Activated T-cell treated with anti-CD3 and anti-CD28 coated beads, Interleukin-2, amount 50 U/mL, for 24 hours (primary cell): ENCODE measurements around the gene ARPC5.
"Not testable (repeated sequence)": the region's sequence is repeated elsewhere in the genome, so short reads cannot be mapped to it uniquely, and the experiment has no call there.

Source experiments
- DNase-seq: peaks from one replicate; pipeline ENCODE4 v3.0.0-alpha.2; 2020
- H3K27ac Mint-ChIP-seq: 2 replicates; pipeline ENCODE4 v1.8.0; 2020; ENCODE audit warnings: mild to moderate bottlenecking, mixed read lengths
- H3K27me3 Mint-ChIP-seq: 2 replicates; pipeline ENCODE4 v1.8.0; 2020; ENCODE audit warnings: mixed read lengths
- H3K36me3 Mint-ChIP-seq: 2 replicates; pipeline ENCODE4 v1.8.0; 2020; ENCODE audit warnings: low read depth, mixed read lengths
- H3K4me1 Mint-ChIP-seq: 2 replicates; pipeline ENCODE4 v1.8.0; 2020; ENCODE audit warnings: low read depth, mixed read lengths
- H3K4me3 Mint-ChIP-seq: 2 replicates; pipeline ENCODE4 v1.8.0; 2020; ENCODE audit warnings: mild to moderate bottlenecking, moderate library complexity, mixed read lengths
- H3K9me3 Mint-ChIP-seq: 2 replicates; pipeline ENCODE4 v1.8.0; 2020; ENCODE audit warnings: mixed read lengths

ARPC5 gene

DNA sequence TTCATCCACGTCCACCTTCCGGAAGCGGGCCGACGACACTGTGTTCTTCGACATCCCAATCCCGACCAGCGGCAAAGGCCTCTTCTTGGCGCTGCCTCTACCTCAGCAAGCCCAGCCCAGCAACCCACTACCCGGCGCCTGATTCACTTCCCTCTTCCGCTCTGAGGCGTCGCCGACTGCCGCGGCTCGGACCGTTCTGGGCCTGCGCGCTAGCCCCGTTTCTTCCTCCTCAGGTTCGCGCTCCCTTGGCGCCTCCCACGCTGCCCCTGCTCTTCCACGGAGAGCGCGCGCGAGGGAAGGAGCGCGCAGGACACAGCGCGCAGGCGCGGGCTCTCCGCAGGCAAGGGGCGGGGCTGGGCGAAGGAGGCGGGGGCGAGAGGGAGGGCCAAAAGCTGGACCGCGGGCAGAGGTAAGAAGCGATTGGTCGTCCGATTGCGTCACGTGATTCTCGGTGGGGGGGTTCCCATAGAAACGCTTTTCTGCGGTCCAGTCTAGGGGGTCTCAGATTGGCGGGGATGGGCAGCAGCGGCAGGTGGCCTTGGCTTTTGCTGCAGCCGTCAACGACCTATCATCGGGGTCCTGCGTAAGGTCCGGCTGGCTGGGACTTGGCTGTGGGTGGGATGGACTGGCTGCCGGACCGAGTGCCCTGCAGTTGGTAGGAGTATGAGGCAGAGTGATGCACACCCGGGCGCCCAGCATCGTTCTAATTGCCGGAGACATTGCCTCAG lies at the start of gene ARPC5:
ARPC5 (minus strand) TSS at position 178 of the 728 bp plus-strand sequence; CDS start at position 54, 124 bp downstream.
- Mint-ChIP-seq H3K27me3 (no peaks in the 10 kb centered on the region), H3K4me3 (peak within 1 kb of the TSS; percentile 98), H3K9me3 (no peaks in the 10 kb centered on the region), H3K36me3 (peaks cover 45% of the 10 kb centered on the region), H3K4me1 (peaks cover 38% of the 10 kb centered on the region), H3K27ac (peak within 1 kb of the TSS; percentile 100)
- DNase-seq = peak; percentile 99

DNA sequence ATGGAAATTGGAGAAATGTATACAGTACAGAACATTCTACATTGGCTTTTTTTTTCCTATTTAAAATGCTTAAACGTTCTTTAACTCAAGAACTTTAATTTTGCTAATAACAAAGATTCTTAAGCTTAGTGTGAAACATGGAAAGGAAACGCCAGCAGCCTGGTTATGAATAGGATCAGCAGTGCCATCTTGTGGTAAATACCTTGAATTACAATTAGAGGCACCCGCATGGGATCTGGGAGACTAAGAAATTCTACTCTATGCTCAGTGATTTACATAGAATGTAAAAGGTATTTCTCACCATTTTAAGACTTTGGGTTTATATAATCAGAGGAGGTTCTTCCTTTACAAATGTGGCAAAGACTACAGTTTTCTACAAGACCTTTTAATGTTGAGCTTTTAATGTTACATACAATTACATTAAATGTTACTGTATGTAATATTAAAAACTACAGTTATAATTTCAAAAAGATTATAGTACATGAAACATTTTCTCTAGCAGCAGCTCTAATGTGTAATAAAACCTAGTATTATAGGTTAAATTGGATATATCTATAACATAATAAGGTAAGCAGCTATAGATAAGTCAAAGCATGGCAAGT lies 49.6 kb upstream of the ARPC5 start:
- peaks cover 7% of the 10 kb centered on the region for H3K4me1 Mint-ChIP-seq
- H3K27ac Mint-ChIP-seq = no peak overlapping the region
- no peaks in the 10 kb centered on the region for H3K36me3 Mint-ChIP-seq
- no peaks in the 10 kb centered on the region for H3K9me3 Mint-ChIP-seq
- no peak for DNase-seq
- H3K27me3 Mint-ChIP-seq = peaks cover 8% of the 10 kb centered on the region
- H3K4me3 Mint-ChIP-seq = no peak overlapping the region

DNA sequence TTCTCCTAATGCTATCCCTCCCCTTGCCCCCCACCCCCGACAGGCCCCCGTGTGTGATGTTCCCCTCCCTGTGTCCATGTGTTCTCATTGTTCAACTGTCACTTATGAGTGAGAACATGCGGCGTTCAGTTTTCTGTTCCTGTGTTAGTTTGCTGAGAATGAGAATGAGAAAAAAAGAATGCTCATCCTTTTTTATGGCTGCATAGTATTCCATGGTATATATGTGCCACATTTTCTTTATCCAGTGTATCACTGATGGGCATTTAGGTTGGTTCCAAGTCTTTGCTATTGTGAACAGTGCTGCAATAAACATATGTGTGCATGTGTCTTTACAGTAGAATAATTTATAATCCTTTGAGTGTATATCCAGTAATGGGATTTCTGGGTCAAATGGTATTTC lies 43.8 kb upstream of the ARPC5 start:
- H3K36me3 Mint-ChIP-seq, H3K9me3 Mint-ChIP-seq, H3K27ac Mint-ChIP-seq, H3K4me3 Mint-ChIP-seq, H3K4me1 Mint-ChIP-seq, DNase-seq: not testable (repeated sequence)
- H3K27me3 Mint-ChIP-seq = peaks cover 12% of the 10 kb centered on the region

DNA sequence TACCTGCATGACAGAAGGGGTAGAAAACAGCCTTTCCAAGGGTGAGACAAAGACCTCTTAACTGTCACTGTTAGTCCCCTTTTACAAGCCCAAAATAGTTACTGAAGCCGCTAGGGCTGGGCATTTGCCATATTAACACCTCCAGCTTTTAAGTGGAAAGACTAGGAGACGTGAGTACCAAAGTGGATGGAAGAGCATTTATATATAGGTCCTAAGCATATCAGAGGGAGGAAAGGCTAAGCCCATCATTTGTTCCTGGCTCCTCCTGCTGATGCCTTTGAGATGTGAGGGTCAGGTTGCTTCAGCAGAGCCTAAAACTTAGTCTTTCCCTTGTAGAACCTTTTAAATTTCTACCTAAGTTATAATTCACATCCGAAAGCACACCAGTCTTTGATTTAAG lies 43.2 kb upstream of the ARPC5 start:
- Mint-ChIP-seq H3K9me3 (no peaks in the 10 kb centered on the region), H3K4me1 (no peaks in the 10 kb centered on the region), H3K4me3 (no peak overlapping the region), H3K27me3 (peaks cover 14% of the 10 kb centered on the region), H3K36me3 (no peaks in the 10 kb centered on the region), H3K27ac (no peak overlapping the region)
- no peak for DNase-seq

DNA sequence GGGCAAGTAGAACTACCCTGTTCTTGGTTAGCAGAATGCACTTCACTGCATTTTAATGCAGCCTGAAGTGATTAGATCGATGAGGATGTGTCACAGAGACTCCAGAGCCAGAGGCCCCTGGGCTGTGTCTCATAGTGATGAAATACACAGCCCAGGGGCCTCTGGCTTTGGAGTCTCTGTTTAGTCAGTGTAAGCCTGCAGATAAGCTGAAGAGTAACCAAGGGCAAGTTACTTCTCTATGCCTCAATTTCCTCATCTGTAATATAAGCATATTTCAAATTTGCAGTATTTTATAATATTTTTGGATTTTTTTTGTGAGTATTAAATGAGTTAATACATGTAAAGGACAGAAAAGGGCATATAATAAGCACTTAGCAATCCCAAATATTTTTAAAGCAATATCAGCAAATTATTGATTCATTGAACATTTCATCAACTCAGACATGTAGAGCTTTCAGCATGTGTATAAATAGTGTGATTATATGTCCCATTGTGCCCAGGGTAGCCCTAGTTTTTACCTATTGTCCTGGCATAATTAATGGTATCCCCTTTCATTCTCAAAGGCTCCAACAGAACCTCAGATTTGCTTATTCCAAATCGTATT lies 41.1 kb upstream of the ARPC5 start:
- Mint-ChIP-seq H3K9me3 (no peaks in the 10 kb centered on the region), H3K27me3 (peaks cover 14% of the 10 kb centered on the region), H3K36me3 (no peaks in the 10 kb centered on the region), H3K4me1 (no peaks in the 10 kb centered on the region), H3K4me3 (no peak overlapping the region), H3K27ac (no peak overlapping the region)
- no peak for DNase-seq

DNA sequence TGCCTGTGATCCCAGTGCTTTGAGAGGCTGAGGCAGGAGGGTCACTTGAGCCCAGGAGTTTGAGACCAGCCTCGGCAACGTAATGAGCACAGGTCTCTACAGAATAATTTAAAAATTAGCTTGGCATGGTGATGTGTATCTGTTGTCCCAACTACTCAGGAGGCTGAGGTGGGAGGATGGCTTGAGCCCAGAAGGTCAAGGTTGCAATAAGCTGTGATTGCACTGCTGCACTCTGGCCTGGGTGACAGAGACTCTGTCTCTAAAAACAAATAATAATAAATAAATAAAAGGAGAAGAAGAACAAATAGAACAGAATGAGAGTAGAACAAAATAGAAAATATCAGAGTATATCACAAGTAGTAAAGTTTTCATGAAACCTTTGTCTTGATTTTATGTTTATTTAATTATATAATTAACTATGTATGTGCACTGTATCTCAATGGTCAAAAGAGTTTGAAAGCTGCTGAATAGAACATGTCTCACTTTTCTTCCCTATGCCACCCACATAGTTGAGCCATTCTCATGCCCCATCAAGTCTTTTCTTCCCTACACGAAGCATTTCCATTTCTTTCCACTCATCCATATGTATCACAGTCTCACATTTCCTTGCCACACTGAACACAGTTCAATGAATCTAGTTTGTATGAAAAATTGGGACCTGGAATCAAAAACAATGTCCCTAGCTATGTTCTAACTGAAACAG lies 40.5 kb upstream of the ARPC5 start:
- no peak for DNase-seq
- no peaks in the 10 kb centered on the region for H3K36me3 Mint-ChIP-seq
- no peak overlapping the region for H3K4me3 Mint-ChIP-seq
- H3K27me3 Mint-ChIP-seq = peaks cover 11% of the 10 kb centered on the region
- no peak overlapping the region for H3K27ac Mint-ChIP-seq
- no peaks in the 10 kb centered on the region for H3K4me1 Mint-ChIP-seq
- no peaks in the 10 kb centered on the region for H3K9me3 Mint-ChIP-seq

DNA sequence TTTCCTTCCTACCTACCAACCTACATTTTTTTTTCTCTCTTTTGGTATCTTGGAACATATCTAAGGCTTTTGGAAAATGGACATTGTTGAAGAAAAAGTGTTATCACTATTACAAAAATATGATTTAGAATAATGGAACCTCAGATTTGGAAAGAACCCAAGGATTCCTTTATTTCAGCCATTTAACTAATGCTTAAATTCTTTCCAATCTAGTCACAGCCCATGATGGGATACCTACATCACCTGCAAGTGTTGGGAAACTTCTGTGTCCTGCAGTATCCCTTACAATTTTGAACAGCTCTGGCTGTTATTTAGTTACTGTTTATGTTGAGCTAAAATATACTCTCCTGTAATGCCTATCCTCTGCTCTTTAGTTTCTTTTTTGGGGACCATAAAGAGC lies 39.8 kb upstream of the ARPC5 start:
- no peaks in the 10 kb centered on the region for H3K36me3 Mint-ChIP-seq
- H3K27me3 Mint-ChIP-seq = peaks cover 14% of the 10 kb centered on the region
- no peak for DNase-seq
- no peaks in the 10 kb centered on the region for H3K9me3 Mint-ChIP-seq
- H3K4me1 Mint-ChIP-seq = no peaks in the 10 kb centered on the region
- no peak overlapping the region for H3K4me3 Mint-ChIP-seq
- H3K27ac Mint-ChIP-seq = no peak overlapping the region

DNA sequence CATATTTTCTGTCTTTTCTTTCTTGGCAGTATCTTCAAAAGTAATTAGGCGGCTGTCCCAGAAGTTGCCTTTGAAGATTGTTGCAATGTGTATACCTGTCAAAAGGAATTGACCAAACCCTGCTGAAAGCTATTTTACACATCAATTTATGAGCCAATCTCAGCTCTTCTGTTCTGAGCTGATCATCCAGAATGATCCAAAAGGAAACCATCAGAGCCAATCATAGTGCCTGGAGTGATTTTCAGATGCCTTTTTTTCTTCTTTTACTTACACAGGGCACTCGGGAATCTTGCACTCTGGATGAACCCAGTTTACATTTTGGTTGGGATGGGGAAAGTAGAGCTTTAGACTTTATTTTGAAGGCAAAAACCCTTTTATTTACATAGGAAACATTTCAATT lies 39.3 kb upstream of the ARPC5 start:
- no peak overlapping the region for H3K4me3 Mint-ChIP-seq
- no peaks in the 10 kb centered on the region for H3K4me1 Mint-ChIP-seq
- peaks cover 14% of the 10 kb centered on the region for H3K27me3 Mint-ChIP-seq
- no peak overlapping the region for H3K27ac Mint-ChIP-seq
- no peaks in the 10 kb centered on the region for H3K36me3 Mint-ChIP-seq
- DNase-seq = no peak
- H3K9me3 Mint-ChIP-seq = no peaks in the 10 kb centered on the region

DNA sequence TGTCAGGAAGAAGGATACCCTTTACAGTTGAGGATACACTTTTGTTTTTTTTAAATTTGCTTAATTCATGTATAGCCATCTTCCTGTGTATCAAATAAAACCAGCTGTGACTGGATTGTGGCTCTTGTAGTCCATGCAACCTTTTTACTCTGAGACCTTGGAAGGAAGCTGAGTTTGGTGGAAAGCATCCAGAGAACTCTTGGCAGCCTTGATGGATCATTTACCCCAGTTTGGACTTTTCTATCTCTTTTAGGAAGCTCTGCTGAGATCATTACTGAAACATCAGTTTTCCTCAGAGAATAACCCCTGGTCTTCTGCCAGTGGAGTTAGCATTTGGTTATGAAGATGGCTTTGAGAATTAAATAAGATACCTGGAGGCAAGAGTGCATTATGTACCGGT lies 38.8 kb upstream of the ARPC5 start:
- no peak overlapping the region for H3K4me3 Mint-ChIP-seq
- no peaks in the 10 kb centered on the region for H3K4me1 Mint-ChIP-seq
- H3K27me3 Mint-ChIP-seq = peaks cover 14% of the 10 kb centered on the region
- DNase-seq = no peak
- H3K36me3 Mint-ChIP-seq = no peaks in the 10 kb centered on the region
- H3K27ac Mint-ChIP-seq = no peak overlapping the region
- no peaks in the 10 kb centered on the region for H3K9me3 Mint-ChIP-seq

DNA sequence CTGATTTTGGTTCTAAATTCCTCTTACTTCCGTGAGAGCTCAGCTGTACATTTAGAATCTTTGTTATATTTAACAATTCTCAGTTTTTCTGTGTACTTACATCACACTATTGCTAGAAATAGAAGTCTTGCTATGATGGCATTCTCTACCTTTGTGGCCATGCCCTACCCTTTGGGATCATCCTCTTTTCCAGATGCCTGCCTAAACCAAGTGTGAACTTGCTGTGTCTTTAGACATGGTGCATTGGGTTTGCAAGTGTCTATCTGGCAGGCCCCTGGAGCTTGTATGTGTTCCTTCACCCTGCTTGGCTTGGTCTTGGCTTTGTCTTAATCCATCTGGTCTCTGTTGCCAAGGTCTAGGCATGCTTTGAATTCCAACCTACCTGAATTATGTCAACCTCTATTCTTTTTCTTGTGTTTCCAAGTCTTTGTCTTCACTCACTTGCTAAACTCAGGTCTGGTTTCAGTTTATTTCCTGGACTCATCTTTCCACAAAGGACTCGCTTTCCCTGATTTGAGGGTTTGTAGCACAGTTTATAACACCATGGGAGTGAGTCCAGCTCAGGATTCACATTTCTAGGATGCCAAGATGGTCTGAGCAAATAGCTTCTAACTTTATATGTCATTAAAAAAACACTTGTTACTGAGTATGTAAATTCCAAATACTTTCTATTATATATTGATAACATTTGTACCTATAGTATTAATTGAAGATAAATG lies 38.2 kb upstream of the ARPC5 start:
- no peak for DNase-seq
- H3K4me1 Mint-ChIP-seq = no peaks in the 10 kb centered on the region
- H3K27ac Mint-ChIP-seq = no peak overlapping the region
- H3K9me3 Mint-ChIP-seq = no peaks in the 10 kb centered on the region
- H3K36me3 Mint-ChIP-seq = no peaks in the 10 kb centered on the region
- H3K27me3 Mint-ChIP-seq = peaks cover 14% of the 10 kb centered on the region
- H3K4me3 Mint-ChIP-seq = no peak overlapping the region

DNA sequence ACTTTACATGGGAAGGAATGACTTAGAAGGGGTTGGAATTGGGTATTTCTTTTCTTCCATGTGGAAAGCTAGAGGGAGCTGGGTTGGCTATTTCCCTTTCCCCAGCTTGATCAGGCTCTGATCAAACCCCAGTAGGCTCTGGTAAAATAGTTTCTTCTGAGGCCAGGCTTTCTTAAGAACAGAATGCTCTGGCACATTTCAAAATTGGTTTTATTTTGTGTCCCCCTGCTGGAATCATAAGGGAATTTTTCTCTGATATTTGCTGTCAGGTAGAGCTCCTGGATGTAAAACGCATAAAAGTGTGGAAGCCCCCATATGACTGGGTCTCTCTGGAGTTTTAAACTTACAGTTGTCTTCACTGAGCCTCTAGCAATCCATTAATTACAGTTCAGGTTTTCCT lies 34.6 kb upstream of the ARPC5 start:
- Mint-ChIP-seq H3K36me3 (no peaks in the 10 kb centered on the region), H3K4me3 (no peak overlapping the region), H3K9me3 (no peaks in the 10 kb centered on the region), H3K27ac (no peak overlapping the region), H3K27me3 (peaks cover 10% of the 10 kb centered on the region), H3K4me1 (no peaks in the 10 kb centered on the region)
- DNase-seq = no peak

DNA sequence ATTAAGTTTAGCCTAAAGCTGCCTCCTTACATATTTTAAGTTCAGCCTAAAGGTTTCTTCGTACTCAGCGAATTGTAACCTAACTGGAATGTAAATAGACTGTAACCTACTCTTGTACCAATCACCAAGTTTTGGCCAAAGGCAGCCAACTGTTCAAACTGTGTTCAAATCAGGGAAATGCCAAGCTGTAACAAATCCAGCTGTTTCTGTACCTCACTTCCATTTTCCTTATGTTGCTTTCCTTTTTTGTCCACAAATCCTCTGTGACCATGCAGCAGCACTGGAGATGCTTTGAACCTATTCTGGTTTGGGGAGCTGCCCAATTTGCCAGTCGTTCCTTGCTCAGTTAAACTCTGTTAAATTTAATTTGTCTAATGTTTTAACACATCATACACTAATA lies 20.8 kb upstream of the ARPC5 start:
- Mint-ChIP-seq H3K4me3 (no peak overlapping the region), H3K4me1 (peaks cover 31% of the 10 kb centered on the region), H3K27ac (no peak overlapping the region), H3K27me3 (no peaks in the 10 kb centered on the region), H3K9me3 (no peaks in the 10 kb centered on the region), H3K36me3 (no peaks in the 10 kb centered on the region)
- no peak for DNase-seq

DNA sequence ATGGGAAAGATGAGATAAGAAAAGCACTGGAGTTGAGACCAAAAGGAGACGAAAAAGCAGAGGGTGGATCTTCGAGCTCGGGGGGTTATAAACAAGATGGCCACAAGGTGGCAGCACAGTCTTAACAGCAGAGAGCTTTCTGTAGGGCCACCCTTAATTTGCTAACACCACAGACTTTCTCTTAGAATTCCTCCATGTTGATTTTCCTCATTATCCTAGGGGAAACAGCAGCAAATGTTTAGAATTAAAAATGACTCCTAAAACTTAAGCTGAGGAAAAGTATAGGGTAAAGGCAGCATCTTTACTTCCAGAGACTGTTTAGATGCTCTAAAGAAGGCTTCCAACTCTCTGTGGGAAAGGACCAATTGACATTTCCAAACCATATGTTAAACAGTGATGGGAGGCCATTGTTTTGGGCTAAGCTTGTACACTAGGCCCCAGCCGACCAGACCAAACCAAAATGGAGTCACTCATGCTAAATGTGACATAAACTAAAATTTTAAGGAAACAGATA lies 20.0 kb upstream of the ARPC5 start:
- Mint-ChIP-seq H3K9me3 (no peaks in the 10 kb centered on the region), H3K4me3 (no peak overlapping the region), H3K4me1 (peaks cover 33% of the 10 kb centered on the region), H3K27ac (no peak overlapping the region), H3K27me3 (no peaks in the 10 kb centered on the region), H3K36me3 (no peaks in the 10 kb centered on the region)
- DNase-seq = peak; percentile 78

DNA sequence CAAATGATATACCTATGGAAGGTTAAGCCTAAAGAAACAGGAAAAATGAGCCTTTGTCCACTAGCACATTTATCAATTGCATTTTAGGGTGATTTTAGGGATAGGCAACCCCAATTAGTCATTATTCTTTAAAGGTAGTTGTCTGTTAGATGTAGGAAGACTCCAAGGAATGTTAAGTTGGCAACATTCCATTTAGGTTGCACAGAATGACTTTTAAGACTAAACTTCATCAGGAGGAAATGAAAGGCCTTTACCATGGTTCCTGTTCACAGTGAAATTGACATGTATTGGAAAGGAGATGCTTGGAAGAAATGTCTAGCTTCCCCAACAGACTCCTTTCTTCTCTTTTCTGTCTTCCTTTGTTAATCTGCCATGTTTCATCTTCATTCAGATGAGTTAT lies 19.1 kb upstream of the ARPC5 start:
- DNase-seq = no peak
- Mint-ChIP-seq H3K9me3 (no peaks in the 10 kb centered on the region), H3K4me3 (no peak overlapping the region), H3K36me3 (no peaks in the 10 kb centered on the region), H3K4me1 (peaks cover 33% of the 10 kb centered on the region), H3K27ac (no peak overlapping the region), H3K27me3 (no peaks in the 10 kb centered on the region)
